SK-N-SH treated with all-trans-retinoic acid at 6 μM for 48 hours (cell line): Measurements from ENCODE around the gene RAB5IF.

ENCODE experiments used
- ARNTL ChIP-seq: fragments of 450-650 bp; formaldehyde crosslinking; IDR thresholded peaks from 2 replicates; pipeline ENCODE4 v1.5.0; 2020; ENCODE audit warnings: low read depth, mild to moderate bottlenecking, moderate library complexity, borderline replicate concordance
- BACH2 ChIP-seq: fragments of 250-450 bp; sonication (Bioruptor Pico); IDR thresholded peaks from 2 replicates; pipeline ENCODE4 v1.9.0; 2021; ENCODE audit warnings: mild to moderate bottlenecking, borderline replicate concordance
- CREB5 ChIP-seq: fragments of 250-450 bp; sonication (Bioruptor Pico); IDR thresholded peaks from 2 replicates; pipeline ENCODE4 v1.5.1; 2020; ENCODE audit warnings: low read depth, mild to moderate bottlenecking, moderate library complexity
- GLIS3 ChIP-seq: fragments of 250-450 bp; sonication (Bioruptor Pico); IDR thresholded peaks from 2 replicates; pipeline ENCODE4 v1.5.0; 2020; ENCODE audit warnings: mild to moderate bottlenecking, moderate library complexity
- OSR1 ChIP-seq: fragments of 250-450 bp; sonication (Bioruptor Pico); IDR thresholded peaks from 2 replicates; pipeline ENCODE4 v1.8.0; 2022; ENCODE audit warnings: moderate library complexity, mild to moderate bottlenecking, inconsistent platforms
- PATZ1 ChIP-seq: fragments of 250-450 bp; sonication (Bioruptor Pico); IDR thresholded peaks from 2 replicates; pipeline ENCODE4 v1.8.0; 2020; ENCODE audit warnings: mild to moderate bottlenecking, moderate library complexity, borderline replicate concordance
- SNAI2 ChIP-seq: fragments of 250-450 bp; sonication (Bioruptor Pico); IDR thresholded peaks from 2 replicates; pipeline ENCODE4 v1.5.0; 2020; ENCODE audit warnings: mild to moderate bottlenecking, moderate library complexity
- TCF4 ChIP-seq: fragments of 250-450 bp; sonication (Bioruptor Pico); IDR thresholded peaks from 2 replicates; pipeline ENCODE4 v1.8.0; 2021; ENCODE audit warnings: mild to moderate bottlenecking, moderate library complexity, borderline replicate concordance
- TSHZ2 ChIP-seq: fragments of 250-450 bp; sonication (Bioruptor Pico); IDR thresholded peaks from 2 replicates; pipeline ENCODE4 v1.5.0; 2020; ENCODE audit warnings: mild to moderate bottlenecking, moderate library complexity
- ZC3H10 ChIP-seq: fragments of 250-450 bp; sonication (Bioruptor Pico); IDR thresholded peaks from 2 replicates; pipeline ENCODE4 v1.5.1; 2021; ENCODE audit warnings: mild to moderate bottlenecking, moderate library complexity
- ZFP30 ChIP-seq: fragments of 450-650 bp; formaldehyde crosslinking; IDR thresholded peaks from 2 replicates; pipeline ENCODE4 v1.5.0; 2022; ENCODE audit warnings: mild to moderate bottlenecking, moderate library complexity
- ZNF70 ChIP-seq: fragments of 450-650 bp; formaldehyde crosslinking; IDR thresholded peaks from 2 replicates; pipeline ENCODE4 v1.5.0; 2020; ENCODE audit warnings: mild to moderate bottlenecking, moderate library complexity
- ZNF8 ChIP-seq: fragments of 450-650 bp; formaldehyde crosslinking; IDR thresholded peaks from 2 replicates; pipeline ENCODE4 v1.5.0; 2020; ENCODE audit warnings: mild to moderate bottlenecking, moderate library complexity

GRCh38 chr20:36644706-36645095, 39.1 kb downstream of the RAB5IF start:
- TF ChIP-seq OSR1 (CRISPR knock-in tag) (no peak), ZNF70 (CRISPR knock-in tag) (no peak), PATZ1 (CRISPR knock-in tag) (no peak), TCF4 (no peak), GLIS3 (CRISPR knock-in tag) (no peak), ZNF8 (CRISPR knock-in tag) (no peak), ZC3H10 (CRISPR knock-in tag) (no peak), TSHZ2 (CRISPR knock-in tag) (no peak), CREB5 (CRISPR knock-in tag) (no peak), ZFP30 (CRISPR knock-in tag) (no peak), ARNTL (CRISPR knock-in tag) (no peak), BACH2 (CRISPR knock-in tag) (no peak), SNAI2 (CRISPR knock-in tag) (no peak)
